Measurements from ENCODE around the gene ASTN2.

Gene ASTN2

DNA sequence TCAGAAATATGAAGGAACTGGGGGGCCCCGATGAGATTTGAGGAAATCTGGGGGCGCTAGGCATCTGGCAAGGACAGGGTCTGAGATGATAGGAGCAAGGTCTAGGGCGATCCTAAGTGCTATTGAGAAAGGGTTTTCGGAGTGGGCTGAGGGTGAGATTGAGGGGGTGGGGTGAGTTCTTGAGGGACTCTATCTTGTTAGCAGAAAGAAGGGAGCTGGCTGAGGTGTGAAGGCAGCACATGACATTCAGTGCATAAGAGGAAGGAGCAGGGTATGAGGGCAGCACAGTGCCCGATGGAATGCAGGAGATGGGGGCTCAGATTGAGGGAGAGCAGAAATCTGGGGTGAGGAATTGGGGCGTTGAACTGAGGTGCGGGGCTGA lies 727.1 kb downstream of the ASTN2 start:
- no peak for DNase-seq

- peak; percentile 85 for DNase-seq
Measured at GRCh38 chr9:116687074-116687753, 727.6 kb downstream of the ASTN2 start, which contains the start of gene TRIM32. TRIM32 (plus strand) TSS chr9:116687305; CDS start chr9:116697743, 10,438 bp downstream.

GRCh38 chr9:116686693-116687073 lies 728.2 kb downstream of the ASTN2 start:
- DNase-seq, result no peak

- no peak for DNase-seq
Measured at GRCh38 chr9:116686135-116686534, 728.7 kb downstream of the ASTN2 start.

- DNase-seq, result no peak
Measured at GRCh38 chr9:116685166-116685565, 729.7 kb downstream of the ASTN2 start.

DNA sequence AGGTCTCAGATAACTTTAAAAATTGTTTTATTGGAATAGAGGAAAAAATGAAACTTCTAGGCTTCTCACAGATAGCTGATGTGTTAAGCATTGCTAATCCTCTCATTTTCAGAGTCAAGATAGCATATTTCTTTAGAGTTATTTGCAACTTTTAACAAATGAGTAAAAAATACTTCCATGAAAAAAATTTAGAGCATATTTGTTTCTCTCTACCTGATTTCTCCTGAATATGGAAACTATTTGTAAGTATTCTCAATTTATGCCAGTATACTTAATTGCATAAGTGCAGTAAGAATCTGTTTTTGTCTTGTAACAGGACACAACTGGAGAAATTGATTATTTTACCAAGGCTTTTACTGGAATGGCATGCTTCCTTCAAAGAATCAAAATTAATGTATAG lies 731.3 kb downstream of the ASTN2 start:
- no peak for DNase-seq

DNA sequence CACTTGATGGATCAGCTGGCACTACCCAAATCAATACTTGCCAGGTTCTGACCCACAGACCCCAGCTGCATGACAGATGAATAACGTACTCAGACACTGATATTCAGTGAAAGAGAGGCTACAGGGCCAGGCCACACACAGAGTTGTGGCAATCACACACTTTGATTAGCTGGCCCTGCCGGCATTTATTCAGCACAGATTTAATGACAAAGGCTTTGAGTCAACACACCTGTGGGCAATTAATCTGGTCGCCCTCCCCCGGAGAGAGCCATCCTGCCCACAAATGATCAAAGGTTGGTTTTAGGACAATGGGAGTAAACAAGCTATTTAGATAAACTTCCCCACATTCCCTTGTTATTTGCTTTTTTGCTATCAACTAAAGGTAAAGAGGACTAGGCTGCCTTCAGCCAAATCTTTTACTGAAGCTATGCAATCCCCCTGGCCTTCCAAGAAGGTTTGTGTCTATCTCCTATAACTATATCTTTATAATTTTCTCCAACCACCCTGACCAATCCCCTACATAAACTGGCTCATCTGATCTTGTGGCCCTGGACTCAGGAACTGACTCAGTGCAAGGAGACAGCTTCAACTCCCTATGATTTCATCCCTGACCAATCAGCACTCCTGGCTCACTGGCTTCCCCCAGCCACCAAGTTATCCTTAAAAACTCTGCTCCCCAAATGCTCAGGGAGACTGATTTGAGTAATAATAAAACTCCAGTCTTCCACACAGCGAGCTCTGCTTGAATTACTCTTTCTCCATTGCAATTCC lies 740.5 kb downstream of the ASTN2 start:
- no peak for DNase-seq

DNA sequence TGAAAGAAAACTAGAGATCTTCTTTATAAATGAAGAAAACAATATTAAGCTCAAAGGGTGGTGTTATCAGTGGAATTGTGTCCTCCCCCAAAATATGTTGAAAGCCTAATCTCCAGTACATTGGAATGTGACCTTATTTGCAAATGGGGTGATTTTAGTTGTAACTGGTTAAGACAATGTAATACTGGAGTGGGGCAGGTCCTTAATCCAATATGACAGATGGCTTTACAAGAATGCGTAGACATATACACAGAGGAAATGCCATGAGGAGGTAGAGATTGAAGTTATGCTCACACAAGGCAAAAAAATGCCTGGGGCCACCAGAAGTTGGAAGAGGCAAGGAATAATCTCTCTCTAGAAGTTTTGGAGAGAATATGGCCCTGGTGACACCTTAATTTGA lies 741.5 kb downstream of the ASTN2 start:
- no peak for DNase-seq

DNA sequence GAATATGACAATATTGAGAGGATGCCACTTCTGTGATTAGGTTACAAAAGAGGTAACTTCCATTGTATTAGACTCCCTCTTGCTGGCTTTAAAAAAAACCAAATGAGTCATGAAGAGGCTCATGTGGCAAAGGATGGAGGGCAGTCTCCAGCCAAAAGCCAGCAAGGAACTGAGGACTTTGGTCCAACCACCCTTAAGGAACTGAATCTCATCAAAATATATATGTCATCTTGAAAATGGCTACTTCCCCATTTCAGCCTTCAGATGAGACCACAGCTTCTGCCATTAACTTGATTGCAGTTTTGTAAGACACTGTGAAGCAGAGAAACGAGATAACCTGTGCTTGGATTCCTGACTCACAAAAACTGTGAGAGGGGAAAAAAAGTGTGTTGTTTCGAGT lies 743.3 kb downstream of the ASTN2 start:
- DNase-seq, result no peak

DNA sequence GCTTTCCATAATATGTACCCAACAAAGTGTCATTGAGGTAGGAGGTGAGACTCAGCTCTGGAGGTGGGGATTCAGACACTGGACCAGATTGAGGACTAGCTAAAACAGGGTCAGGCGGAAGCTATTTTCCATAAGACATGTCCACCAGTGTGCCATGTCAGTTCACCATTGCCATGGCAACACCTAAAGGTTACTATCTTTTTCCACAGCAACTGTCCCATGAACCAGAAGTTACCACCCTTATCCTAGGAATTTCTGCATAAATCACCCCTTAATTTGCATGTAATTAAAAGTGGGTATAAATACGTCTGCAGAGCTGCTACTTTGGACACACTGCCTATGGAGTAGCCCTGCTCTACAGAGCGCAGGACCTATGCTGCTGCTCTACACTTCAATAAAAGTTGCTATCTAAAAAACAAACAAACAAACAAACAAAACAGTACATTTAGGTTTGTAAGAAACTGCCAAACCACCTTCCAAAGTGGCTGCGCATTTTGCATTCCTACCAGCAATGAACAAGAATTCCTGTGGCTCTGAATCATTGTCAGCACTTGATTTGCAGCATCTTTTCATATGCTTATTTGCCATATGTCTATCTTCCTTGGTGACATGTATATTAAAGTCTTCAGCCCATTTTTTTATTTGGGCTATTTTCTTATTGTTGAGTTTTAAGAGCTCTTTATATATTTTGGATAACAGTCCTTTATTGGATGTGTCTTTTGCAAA lies 745.7 kb downstream of the ASTN2 start:
- no peak for DNase-seq

- DNase-seq, result no peak
Measured at GRCh38 chr9:116663581-116663980, 751.3 kb downstream of the ASTN2 start.

GRCh38 chr9:116662646-116663310 lies 752.1 kb downstream of the ASTN2 start:
- no peak for DNase-seq

- peak; percentile 41 for DNase-seq
Measured at GRCh38 chr9:116661037-116661954, 753.6 kb downstream of the ASTN2 start.

- DNase-seq, result no peak
Measured at GRCh38 chr9:116658265-116658664, 756.6 kb downstream of the ASTN2 start.

- no peak for DNase-seq
Measured at GRCh38 chr9:116656977-116657376, 757.9 kb downstream of the ASTN2 start.

- peak; percentile 27 for DNase-seq
Measured at GRCh38 chr9:116656501-116656971, 758.3 kb downstream of the ASTN2 start.

DNA sequence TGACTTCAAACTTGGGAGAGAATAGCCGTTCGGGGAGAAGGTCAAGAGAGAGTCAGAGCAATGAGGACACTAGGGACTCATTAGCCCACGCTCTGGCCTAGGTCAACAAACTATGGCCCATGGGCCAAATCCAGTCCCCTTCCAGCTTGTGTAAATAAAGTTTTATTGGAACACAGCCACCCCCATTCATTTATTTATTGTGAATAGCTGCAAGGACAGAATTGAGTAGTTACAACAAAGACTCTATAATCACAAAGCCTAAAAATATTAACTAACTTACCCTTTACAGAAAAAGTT lies 760.9 kb downstream of the ASTN2 start:
- no peak for DNase-seq

GRCh38 chr9:116653348-116654058 lies 761.4 kb downstream of the ASTN2 start:
- no peak for DNase-seq

DNA sequence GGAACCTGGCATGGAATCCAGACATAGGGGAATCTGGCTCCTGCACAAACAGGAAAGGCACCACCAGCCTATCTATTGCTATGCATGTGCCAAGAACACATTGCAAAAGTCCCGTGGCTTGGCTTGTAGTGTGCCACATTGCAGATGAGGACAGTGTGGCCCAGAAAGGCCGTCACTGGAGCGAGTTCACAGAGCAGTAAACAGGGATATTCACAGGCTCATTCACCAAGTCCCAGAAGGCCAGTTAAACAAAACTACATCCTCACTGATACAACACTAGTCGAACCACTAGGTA lies 767.4 kb downstream of the ASTN2 start:
- no peak for DNase-seq

- no peak for DNase-seq
Measured at GRCh38 chr9:116646661-116647514, 768.0 kb downstream of the ASTN2 start.

All from NCI-H2029 (cell line).